GM12872 (cell line): ENCODE results near the gene FGFR3.

Experiments
- TF ChIP-seq, protein P1 (sequence below): IDR thresholded peaks from 3 replicates; pipeline ENCODE4 v1.5.1; 2011; ENCODE audit warnings: low read depth, mild to moderate bottlenecking, low read length, moderate library complexity; ENCODE audit not compliant: insufficient read depth

FGFR3 gene

DNA sequence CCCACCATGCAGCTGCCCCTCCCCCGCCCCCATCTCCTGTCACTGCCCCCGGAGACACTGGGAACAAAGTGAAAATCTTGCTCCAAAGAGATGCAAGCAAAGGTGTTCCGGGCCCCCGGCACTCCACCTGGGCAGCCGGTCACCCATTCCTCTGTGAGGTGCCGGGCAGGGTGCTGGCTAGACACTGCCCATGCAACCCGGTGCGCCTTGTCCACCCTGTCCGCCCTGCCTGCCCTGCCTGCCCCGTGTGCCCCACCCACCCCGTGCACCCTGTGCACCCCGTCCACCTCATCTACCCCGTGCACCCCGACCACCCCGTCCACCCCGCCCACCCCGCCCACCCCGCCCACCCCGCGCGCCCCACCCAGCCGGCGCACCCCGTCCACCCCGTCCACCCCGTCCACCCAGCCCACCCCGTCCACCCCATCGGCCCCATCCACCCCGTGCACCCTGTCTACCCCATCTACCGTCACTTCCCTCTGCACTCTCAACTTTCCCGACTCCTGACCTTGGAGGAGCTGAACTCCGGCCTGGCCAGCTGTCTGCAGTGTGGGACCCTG, 31.9 kb upstream of the FGFR3 start:
- TF ChIP-seq, protein P1, sequence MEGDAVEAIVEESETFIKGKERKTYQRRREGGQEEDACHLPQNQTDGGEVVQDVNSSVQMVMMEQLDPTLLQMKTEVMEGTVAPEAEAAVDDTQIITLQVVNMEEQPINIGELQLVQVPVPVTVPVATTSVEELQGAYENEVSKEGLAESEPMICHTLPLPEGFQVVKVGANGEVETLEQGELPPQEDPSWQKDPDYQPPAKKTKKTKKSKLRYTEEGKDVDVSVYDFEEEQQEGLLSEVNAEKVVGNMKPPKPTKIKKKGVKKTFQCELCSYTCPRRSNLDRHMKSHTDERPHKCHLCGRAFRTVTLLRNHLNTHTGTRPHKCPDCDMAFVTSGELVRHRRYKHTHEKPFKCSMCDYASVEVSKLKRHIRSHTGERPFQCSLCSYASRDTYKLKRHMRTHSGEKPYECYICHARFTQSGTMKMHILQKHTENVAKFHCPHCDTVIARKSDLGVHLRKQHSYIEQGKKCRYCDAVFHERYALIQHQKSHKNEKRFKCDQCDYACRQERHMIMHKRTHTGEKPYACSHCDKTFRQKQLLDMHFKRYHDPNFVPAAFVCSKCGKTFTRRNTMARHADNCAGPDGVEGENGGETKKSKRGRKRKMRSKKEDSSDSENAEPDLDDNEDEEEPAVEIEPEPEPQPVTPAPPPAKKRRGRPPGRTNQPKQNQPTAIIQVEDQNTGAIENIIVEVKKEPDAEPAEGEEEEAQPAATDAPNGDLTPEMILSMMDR, result no peak

DNA sequence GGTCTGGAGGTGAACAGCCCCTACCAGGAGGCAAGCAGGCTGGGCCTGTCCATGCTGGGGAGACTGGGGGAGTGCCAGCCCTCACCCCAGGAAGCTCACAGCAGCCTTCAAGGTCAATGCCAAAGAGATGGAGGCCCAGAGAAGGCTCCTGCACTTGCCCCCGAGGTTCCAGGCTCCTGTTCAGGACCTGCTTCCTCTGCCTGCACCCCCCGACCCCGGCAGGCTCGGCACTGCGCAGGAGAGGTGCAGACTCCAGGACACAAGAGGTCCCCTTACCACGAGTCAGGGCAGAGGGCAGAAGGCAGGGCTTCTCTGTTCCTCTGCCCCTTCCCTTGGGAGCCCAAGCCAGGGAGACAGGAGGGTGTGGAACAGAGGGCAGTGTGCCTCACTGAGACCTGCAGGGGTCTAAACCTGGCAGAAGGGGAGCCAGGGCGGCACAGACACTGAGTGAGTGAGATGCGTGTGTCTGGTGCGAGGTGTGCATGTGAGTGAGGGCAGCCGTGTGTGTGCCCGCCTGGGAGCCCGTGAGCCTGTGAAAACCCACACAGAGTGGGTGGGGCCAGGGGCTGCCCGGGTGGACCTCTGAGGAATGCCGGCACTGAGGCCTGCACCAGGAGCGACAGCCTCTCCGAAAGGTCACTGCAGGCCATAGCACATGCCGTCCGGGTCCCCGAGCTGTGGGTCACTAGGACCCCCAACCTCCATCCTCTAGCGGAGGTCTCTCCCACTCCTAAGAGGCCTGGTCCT, 30.7 kb upstream of the FGFR3 start:
- TF ChIP-seq, protein P1, result no peak

DNA sequence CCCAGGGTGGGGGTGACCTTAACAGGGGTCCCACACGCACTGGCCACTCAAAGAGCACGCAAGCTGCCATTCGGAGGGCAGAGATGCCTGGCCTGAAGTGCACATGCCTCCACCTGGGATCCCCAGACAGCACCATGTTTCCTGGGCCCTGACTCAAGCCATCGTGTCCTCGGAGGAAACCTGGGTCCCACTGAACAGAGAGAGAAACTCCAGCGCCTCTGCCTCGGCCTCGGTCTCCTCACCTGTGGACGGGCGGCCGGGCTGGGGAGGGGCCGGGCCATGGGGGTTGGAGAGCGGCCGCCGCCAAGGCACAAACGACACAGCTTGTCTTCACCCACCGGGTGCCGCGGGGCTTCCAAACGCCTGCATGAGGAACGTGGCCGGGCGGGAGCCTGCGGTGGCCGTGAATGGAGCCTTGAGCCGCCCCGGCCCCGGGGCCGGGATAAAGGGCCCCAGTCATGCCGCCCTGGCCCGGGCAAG, 30.0 kb upstream of the FGFR3 start:
- TF ChIP-seq, protein P1, result no peak

DNA sequence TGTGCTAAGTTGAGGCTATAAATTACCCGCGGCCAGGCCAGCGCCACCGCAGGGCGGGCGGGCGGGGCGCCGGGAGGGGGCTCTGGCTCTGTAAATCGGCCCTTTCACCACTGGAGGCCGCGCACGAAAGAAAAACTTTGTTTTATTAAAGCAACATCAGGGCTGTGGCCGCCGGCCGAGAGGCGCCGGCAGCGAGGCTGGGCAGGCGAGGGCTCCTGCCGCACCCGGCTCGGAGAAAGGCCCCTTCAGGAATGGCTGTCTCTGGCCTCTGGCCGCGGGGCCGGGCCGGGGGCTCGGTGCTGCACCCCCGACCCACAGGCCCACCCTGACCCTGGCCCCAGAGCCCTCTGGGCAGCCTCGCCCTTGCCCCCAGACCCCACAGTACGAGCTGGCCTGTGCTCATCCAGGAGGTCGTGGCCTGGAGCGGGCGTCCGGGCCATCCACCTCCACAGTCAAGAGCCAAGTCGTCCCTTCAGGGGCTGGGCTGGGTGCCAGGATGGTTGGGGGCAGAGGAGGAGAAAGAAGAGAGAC, 29.5 kb upstream of the FGFR3 start:
- TF ChIP-seq, protein P1, result no peak

DNA sequence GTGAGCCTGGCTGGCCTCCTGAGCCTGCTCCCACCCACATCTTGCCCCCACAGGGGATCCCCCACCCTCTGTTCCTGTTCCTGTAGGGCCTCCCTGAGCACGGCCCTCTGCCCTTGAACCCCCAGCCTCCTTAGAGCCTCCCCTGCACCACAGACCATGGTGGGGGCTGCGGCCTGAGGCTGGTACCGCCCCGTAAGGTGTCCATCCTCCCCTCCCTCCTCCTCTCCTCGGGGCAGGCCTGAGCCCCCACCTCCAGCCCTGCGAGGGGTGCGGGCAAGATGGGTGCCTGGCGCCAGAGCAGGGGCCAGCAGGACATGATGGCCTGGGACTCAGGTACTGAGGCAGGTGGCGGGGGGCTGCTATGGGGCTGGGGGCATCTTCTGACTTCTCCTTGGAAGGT, 28.4 kb upstream of the FGFR3 start:
- TF ChIP-seq, protein P1, result no peak

DNA sequence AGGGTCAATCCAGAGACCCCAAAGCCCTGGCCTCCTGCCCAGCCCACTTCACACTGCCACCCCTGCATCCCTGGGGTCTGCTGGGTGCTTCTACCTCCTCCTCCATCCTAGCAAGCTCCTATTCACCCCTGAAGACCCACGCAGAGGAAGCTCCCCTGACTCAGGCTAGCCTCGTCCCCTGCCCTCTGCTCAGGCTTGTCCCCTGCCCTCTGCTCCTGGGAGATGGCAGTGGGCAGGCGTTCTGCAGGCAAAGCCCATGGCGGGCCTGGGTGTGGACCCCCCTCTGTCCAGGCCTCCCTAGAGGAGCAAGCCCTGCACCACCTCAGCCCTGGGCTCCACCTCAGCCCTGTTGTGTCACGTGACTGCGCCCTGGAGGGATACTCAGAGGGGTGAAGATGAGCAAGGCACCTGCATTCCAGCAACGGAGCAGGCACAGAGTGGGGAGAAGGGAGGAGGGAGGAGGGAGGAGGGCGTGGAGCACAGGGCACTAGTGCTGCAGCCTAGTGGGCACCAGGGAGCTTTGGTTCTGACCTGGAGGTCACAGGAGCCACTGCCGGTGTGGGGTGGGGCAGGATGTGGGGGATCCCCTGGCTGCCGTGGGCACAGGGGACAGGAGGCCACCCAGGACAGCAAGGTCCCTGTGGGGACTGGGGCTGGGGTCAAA, 27.6 kb upstream of the FGFR3 start:
- TF ChIP-seq, protein P1, result no peak

DNA sequence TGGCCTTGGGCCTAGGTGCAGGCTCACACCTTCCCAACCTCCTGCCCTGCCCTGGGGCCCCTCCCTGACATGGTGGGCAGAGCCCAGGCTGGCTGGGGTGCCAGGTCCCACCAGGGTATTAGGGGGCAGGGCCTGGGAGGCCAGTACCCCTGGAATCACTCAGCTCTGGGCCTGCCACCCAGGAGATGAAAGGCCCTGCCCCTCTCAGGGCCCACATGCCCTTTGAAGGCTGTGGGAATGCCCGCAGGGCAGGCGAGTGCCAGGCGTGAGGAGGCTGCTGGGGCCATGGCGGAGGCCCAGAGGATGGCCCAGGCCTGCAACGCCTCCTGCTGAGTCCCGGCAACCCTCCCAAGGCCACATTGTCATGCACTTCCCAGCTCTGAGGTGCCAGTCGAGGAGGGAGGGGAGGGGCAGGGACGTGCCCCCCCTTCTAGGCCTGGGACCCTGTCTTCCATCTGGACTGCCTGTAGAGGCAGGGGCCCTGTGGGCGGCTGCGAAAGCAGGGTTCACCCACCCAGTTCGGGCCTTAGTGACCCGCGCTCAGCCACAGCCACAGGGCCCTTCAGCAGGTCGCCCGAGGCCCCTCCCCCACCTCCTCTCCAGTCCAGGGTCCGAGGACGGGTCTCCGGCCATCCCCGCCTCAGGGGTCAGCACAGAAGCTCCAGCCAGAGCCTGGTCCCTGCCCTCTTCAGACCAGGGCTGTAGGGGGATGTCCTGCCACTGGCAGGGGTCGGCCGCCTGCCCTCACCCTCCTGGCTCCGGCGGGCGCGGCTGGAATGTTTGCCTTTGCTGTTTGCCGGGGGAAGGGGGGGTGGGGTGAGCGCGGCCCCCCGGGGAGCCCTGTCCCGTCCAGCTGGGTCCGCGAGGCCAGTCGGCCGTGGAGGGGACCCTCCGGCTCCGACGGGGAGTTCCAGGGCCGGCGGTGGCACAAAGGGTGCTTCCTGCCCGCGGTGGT, 26.7 kb upstream of the FGFR3 start:
- TF ChIP-seq, protein P1, result no peak
